ENCODE results near the gene GLI1. TPM values are rescaled to one million over a fixed set of nuclear protein-coding genes. Genes with fewer than 3 reads are reported as not detected.

GLI1 gene
- total RNA-seq, 2 experiments from 2014 or later, result 4.6 to 6.5 TPM

DNA sequence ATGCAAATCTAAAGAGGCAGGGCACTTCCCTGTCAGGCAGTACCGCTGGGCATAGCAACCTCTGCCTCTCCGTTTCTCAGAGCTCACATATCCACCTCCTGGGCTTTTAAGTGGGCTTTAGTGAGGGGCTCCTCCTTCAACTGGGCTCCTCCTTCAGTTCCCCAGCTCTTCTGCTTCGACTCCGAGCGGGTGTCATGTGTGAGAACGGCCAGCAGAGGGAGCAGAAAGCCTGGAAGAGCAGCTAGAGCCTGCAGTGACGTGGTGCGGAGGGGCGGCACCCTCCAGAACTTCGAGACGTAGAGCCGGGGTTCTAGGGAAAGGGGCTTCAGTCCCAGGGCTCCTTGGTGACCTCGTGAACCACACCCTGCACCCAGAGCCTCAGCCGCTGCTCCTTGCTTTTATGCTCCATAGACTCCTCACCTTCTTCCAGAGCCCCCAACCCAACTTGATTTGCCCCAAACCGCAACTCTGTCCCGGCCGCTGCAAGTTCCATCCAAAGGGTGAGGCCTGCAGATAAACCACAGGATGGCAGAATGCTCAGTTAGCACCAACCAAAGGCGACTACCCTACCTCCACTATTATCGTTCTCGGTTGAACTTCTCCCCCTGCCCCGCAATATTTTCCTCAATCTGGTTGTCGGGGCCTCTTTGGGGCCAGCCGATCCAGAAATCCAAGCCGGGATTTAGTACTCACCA lies 383 bp upstream of the GLI1 start:
- BruUV-seq (replicated peaks), result no TSS peak
- H3K4me2 ChIP-seq (ENCODE audit: low read length), result peak overlapping the region; percentile 90
- peak overlapping the region; percentile 81 for H2AFZ ChIP-seq (ENCODE audit: low read length)
- peak overlapping the region; percentile 71 for H3K27ac ChIP-seq (ENCODE audit: low read depth, low read length, poor library complexity, severe bottlenecking)
- H3K4me1 ChIP-seq (ENCODE audit: insufficient read depth, low read length, poor library complexity, severe bottlenecking), result peaks cover 47% of the 10 kb centered on the region
- peak overlapping the region; percentile 77 for H3K4me3 ChIP-seq (ENCODE audit: low read depth, low read length, poor library complexity, severe bottlenecking)
- ChIA-PET CTCF (ENCODE audit: unreplicated experiment) (interaction anchor here (0.6 to 1.6 kb wide), 11 partner anchors 9 to 773 kb away, joined by 3 to 6 read pairs (median 3); partner anchors contain the start of genes ARHGAP9 and B4GALNT1), POLR2A (interaction anchor here (0.6 to 2.0 kb wide), 9 partner anchors 21 to 221 kb away, joined by 3 to 10 read pairs (median 4); partner anchors contain the start of genes ARHGAP9 and DCTN2)
- no peaks in the 10 kb centered on the region for H3K9me2 ChIP-seq (ENCODE audit: insufficient read depth, low read length)
- H3K36me3 ChIP-seq (ENCODE audit: insufficient read depth, low read length), result no peaks in the 10 kb centered on the region
- peak; percentile 94 for DNase-seq (ENCODE audit: low spot score)
- TF ChIP-seq, protein P1, sequence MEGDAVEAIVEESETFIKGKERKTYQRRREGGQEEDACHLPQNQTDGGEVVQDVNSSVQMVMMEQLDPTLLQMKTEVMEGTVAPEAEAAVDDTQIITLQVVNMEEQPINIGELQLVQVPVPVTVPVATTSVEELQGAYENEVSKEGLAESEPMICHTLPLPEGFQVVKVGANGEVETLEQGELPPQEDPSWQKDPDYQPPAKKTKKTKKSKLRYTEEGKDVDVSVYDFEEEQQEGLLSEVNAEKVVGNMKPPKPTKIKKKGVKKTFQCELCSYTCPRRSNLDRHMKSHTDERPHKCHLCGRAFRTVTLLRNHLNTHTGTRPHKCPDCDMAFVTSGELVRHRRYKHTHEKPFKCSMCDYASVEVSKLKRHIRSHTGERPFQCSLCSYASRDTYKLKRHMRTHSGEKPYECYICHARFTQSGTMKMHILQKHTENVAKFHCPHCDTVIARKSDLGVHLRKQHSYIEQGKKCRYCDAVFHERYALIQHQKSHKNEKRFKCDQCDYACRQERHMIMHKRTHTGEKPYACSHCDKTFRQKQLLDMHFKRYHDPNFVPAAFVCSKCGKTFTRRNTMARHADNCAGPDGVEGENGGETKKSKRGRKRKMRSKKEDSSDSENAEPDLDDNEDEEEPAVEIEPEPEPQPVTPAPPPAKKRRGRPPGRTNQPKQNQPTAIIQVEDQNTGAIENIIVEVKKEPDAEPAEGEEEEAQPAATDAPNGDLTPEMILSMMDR (conservative IDR thresholded peaks at IDR 0.05; ENCODE audit: low read length), result peak; percentile 95
- no peak for TF ChIP-seq EZH2phosphoT487 (IDR thresholded peaks at IDR 0.05; ENCODE audit: borderline replicate concordance, low read depth, low read length)
- H4K20me1 ChIP-seq (ENCODE audit: insufficient read depth, low read length), result no peaks in the 10 kb centered on the region
- H3K9me3 ChIP-seq (ENCODE audit: low read length), result no peaks in the 10 kb centered on the region
- H3K79me2 ChIP-seq (ENCODE audit: insufficient read depth, low read depth, low read length), result no peaks in the 10 kb centered on the region
- intact Hi-C loops (cut with micrococcal nuclease; ENCODE audit: unreplicated experiment), result loop anchor here (1.0 kb wide), 2 partner anchors 20 to 61 kb away; partner anchors contain the start of genes ARHGAP9 and DDIT3

GRCh38 chr12:57460468-57460784 lies 841 bp downstream of the GLI1 start:
- BruUV-seq (replicated peaks), result no TSS peak
- Histone ChIP-seq H3K36me3 (ENCODE audit: insufficient read depth, low read length) (no peaks in the 10 kb centered on the region), H2AFZ (ENCODE audit: low read length) (no peak overlapping the region), H3K4me1 (ENCODE audit: insufficient read depth, low read length, poor library complexity, severe bottlenecking) (peaks cover 35% of the 10 kb centered on the region), H3K9me3 (ENCODE audit: low read length) (no peaks in the 10 kb centered on the region), H3K4me3 (ENCODE audit: low read depth, low read length, poor library complexity, severe bottlenecking) (peak overlapping the region; percentile 77), H3K9me2 (ENCODE audit: insufficient read depth, low read length) (no peaks in the 10 kb centered on the region), H3K27ac (ENCODE audit: low read depth, low read length, poor library complexity, severe bottlenecking) (peak overlapping the region; percentile 71), H4K20me1 (ENCODE audit: insufficient read depth, low read length) (no peaks in the 10 kb centered on the region), H3K79me2 (ENCODE audit: insufficient read depth, low read depth, low read length) (no peaks in the 10 kb centered on the region), H3K4me2 (ENCODE audit: low read length) (peak overlapping the region; percentile 90)
- ChIA-PET POLR2A (interaction anchor here (1.2 kb wide), 2 partner anchors 19 to 231 kb away, joined by 3 to 5 read pairs; partner anchors contain the start of genes ARHGAP9 and SHMT2), CTCF (ENCODE audit: unreplicated experiment) (interaction anchor here (0.6 kb wide), 2 partner anchors 18 to 262 kb away, joined by 3 to 4 read pairs; no protein-coding TSS in a partner anchor)
- intact Hi-C loops (cut with micrococcal nuclease; ENCODE audit: unreplicated experiment), result loop anchor here (5.0 kb wide), 1 partner anchor 218 kb away; no protein-coding TSS in a partner anchor
- TF ChIP-seq, protein P1 (conservative IDR thresholded peaks at IDR 0.05; ENCODE audit: low read length), result no peak
- TF ChIP-seq EZH2phosphoT487 (IDR thresholded peaks at IDR 0.05; ENCODE audit: borderline replicate concordance, low read depth, low read length), result no peak
- DNase-seq (ENCODE audit: low spot score), result peak; percentile 60
